NCI-H2196 (cell line): ENCODE measurements around the gene AIMP2.
A peak's percentile ranks its signal among the peaks of the same experiment; 100 is the strongest.
"Not testable (repeated sequence)": the region's sequence is repeated elsewhere in the genome, so short reads cannot be mapped to it uniquely, and the experiment has no call there.

Experiments used
- DNase-seq: peaks from one replicate; lab custom pipeline; 2025; ENCODE audit not compliant: unreplicated experiment; lab: John Stamatoyannopoulos, UW

The AIMP2 gene

DNA sequence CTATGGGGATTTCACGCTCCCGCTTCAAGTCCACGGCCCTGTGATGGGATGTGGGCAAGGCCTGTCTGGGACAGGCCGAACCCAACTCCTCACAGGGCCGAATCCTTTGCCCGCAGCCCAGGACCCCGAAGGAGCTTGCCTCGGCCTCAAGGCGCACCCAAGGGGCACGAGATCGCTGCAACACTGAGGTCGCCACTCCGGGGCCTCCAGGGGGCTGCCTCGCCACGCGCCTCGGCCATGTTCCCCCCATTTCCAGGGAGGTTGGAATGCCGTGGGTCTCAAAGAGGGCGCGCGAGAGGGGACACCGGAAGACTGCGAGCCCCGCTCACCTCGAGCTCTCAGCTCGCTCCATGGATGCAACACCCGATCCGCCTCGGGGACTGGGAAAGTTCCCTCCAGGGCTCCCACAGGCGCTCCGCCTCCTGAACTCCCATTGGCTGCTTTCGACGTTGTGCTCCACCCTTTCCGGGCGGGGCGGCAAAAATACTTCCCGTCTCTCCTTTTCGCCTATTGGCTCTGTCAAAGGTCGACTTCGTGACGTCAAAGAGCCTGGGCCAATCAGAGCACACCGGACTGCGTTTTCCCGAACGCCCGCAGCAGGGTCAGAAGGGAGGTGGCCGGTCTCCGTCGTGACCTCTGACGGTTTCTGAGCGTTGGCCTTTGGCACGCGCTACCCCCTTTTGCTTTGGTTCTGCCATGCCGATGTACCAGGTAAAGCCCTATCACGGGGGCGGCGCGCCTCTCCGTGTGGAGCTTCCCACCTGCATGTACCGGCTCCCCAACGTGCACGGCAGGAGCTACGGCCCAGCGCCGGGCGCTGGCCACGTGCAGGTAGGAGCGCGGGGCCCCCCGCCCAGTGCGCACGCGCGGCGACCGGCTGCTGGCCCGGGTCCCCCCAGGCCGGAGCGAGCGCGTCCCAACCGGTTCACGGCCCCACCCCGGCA, at the start of gene AIMP2, which contains the start of gene PMS2:
Gene AIMP2 (plus strand): TSS at position 605 of the 944 bp plus-strand sequence. CDS start 92 bp downstream, at position 697.
Gene PMS2 (minus strand): TSS at position 382 of the 944 bp plus-strand sequence. CDS start 30 bp downstream, at position 352.
- DNase-seq = peak; percentile 99

DNA sequence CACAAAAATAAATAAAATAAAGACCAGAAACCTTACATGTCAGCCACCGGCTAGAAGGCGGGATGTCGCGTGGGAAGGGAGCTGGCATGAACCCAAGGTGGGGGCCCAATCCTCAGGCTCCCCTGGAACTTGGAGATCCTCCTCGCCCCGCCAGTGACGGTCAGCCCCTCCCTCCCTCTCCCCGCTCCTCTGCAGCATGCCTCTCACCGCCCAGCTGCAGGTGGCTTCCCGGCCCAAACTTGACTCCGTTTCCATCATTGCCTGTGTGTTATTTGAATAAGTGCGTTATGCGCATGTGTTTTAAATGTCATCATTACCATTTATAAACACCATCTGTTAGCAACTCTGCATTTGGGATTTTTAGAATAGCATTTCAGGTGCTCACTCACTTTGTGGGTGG, 45.9 kb upstream of the AIMP2 start:
- not testable (repeated sequence) for DNase-seq

DNA sequence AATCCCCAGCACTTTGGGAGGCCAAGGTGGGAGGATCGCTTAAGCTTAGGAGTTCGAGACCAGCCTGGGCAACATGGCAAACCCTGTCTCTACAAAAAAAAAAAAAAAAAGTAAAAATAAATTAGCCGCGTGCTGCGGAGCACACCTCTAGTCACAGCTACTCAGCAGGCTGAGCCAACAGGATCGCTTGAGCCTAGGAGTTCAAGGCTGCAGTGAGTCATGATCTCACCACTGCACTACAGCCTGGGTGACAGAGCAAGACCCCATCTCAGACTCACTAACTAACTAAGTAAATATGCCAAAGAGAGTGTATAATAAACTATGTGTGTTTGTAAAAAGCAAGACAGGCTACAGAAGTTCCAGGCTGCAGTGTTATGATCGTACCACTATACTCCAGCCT, 45.3 kb upstream of the AIMP2 start:
- not testable (repeated sequence) for DNase-seq

DNA sequence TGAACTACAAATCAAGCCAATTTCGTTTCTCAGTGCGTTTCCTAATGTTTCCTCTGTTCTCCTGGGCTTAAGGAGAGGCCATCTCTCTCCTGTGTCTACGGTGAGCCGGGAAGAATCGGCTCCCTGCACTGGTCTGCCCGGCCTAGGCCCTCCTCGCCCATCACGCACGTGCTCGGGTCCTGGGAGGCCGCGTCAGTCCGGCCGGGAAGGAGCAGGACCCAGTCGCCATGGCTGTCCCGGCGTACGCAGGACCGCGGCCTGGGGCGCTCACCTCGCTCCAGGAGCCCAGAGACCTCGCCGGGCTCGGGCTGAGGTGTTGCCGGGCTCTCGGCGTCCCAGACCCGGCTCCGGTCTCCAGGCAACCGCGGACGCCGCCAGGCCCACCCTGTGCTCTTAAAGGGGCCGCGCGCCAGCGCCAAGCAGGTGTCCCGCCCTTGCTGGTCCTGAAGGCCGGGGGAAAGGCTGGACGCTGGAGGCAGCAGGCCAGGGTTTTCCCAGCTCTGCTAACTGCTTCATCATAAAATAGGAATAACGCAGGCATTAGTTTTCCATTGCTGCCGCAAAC, 38.6 kb upstream of the AIMP2 start, which contains the start of gene RSPH10B:
Gene RSPH10B (minus strand): TSS at position 343 of the 565 bp plus-strand sequence. CDS start 3,573 bp downstream, outside the sequence.
- DNase-seq = not testable (repeated sequence)

DNA sequence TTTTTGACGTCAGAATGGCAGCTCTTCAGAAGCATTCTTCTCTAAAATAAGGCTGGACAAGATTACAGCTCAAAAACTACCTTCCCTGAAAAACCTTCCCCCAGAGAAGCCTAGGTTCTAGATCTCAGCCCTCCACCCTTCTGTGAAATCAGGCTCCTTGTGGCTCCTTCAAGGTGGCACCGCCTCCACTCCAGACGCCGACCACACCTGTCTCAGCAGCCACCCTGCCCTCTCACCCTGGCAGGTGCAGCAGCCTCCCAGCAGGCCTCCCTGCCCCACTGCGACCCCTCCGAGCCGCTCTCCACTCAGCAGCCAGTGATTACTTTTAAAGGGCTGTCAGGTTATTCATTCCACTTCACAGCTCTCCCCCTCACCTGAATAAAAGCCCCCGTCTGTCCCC, 35.5 kb upstream of the AIMP2 start:
- not testable (repeated sequence) for DNase-seq

DNA sequence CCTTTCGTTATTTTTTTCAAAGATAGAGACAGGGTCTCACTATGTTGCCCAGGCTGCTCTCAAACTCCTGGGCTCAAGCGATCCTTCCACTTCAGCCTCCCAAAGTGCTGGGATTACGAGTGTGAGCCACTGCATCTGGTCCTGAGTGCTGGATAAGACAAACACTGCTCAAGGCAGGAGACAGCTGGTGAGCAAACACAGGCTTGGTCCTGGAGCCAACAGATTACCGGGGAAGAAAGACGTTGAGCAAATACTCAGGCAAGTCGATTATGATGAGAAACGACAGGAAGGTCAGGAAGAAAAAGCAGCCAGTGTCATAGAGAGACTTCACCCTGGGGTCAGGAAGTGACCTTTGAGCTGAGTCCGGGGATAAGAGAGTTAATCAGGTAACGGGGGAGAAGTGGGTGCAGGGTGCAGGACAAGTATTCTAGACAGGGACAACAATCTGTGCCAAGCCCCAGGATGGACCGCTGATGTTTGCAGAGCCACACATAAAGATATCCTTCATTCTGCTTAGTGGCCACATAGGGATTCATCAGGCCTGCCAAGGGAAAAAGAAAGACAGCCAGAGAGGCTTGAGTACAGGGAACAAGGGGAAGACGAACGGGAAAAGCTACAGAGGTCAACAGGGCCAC, 29.3 kb upstream of the AIMP2 start:
- DNase-seq = not testable (repeated sequence)

DNA sequence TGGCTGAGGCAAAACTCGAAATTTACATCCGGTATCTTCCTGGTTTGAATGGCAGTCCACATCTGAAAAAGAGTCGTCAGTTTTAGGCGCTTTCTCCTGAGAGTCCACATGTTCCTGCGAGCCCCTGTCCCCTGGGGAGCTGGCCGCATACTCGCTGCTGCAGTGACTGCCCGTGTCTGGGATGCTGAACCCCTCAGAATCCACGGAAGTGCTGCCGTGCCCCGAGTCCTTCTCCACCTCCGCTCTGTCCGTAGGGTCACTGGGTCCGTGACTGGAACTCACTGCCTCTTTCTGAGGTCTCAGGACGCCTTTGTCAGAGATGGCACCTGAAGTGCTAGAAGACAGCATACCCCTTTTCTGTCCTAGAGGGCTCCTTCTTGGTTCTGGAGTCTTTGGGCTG, 22.0 kb upstream of the AIMP2 start:
- DNase-seq = not testable (repeated sequence)

DNA sequence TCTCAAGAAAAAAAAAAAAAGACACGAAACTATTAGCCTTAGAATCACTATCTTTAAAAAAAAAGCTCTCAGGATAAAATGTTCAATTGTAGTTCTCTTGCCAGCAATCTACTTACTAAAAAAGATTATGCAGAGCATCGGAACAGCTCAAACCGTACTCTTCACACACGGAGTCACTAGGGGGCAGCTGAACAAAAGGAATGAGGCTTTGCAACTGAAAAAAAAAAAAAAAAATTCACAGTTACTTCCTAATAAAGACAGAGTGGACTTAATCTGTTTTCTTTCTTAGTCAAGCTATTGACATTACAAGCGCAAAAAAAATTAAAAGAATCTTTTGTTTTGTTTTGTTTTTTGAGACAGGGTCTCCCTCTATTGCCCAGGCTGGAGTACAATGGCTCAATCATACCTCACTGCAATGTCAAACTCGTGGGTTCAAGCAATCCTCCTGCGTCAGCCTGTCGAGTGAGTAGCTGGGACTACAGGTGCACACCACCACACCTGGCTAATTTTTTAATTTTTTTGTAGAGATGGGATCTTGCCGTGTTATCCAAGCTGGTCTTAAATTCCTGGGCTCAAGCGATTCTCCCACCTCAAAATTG, 11.8 kb upstream of the AIMP2 start:
- peak; percentile 74 for DNase-seq

DNA sequence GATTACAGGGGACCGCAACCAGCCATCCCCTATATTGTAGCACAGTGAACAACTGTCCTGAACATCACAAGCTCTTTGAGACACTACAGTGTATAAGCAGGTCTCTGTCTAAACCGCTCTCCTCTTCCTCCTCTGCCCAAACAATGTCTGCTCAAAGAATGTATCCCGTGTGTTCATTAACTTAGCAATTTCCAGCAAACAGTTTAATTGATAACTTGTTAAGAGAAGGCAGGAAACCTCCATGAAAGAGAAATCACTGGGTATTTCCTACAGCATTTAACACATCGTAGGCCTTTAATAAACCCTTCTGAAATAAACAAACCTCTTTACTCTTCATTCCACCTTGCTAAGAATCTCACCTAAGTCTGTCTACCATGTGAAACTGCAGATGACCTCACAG, 1.7 kb upstream of the AIMP2 start:
- no peak for DNase-seq

DNA sequence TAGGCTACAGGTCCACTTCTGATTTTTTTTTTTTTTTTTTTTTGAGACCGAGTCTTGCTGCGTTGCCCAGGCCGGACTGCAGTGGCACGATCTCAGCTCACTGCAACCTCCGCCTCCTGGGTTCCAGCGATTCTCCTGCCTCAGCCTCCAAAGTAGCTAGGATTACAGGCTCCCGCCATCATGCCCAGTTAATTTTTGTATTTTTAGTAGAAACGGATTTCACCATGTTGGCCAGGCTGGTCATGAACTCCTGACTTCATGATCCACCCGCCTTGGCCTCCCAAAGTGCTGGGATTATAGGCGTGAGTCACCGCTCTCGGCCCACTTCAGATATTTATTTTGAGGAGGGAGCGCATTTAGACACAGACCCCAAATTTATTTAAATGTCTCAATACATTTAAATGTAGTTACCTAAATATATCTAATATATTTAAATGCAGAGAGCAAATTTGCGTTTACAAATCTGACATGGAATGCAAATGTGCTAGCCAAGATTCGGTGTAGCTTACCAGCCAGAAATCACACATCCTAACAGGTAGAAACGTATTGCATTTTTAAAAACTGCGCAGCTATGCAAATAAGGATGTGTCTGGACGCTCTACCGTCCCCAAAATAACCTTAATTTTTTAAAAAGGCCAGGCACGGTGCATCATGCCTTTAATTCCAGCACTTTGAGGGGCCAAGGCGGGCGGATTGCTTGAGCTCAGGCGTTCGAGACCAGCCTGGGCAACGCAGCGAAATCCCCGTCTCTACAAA, 1.1 kb upstream of the AIMP2 start:
- DNase-seq = not testable (repeated sequence)

DNA sequence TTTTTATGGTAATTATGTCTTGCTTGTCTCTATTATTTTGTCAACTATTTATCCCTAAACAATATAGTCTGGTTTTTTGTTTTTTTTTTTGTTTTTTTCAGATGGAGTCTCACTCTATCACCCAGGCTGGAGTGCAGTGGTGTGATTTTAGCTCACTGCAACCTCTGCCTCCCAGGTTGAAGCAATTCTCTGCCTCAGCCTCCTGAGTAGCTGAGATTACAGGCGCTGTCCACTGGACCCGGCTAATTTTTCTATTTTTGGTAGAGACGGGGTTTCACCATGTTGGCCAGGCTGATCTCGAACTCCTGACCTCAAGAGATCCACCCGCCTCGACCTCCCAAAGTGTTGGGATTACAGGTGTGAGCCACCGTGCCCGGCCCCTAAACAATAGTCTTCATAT, 1.3 kb downstream of the AIMP2 start:
- not testable (repeated sequence) for DNase-seq

DNA sequence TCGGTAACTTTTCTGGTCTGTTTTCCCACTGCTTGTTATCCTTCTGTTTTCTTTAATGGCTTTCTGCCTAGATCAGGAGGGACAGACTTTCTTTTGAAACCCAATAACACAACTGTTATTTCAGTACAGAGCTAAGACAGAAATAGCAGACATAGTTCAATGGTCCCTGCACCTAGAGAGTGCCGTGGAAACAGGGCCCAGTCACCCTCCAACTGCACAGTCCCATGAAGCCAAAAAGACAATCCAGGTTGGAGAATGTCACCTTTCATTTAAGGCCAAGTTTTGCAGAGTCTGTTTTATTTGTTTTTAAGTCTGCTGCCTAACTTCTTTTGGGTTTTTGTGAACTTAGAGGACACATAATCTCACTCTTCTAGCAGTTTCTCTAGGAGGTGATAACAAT, 2.5 kb downstream of the AIMP2 start:
- no peak for DNase-seq

DNA sequence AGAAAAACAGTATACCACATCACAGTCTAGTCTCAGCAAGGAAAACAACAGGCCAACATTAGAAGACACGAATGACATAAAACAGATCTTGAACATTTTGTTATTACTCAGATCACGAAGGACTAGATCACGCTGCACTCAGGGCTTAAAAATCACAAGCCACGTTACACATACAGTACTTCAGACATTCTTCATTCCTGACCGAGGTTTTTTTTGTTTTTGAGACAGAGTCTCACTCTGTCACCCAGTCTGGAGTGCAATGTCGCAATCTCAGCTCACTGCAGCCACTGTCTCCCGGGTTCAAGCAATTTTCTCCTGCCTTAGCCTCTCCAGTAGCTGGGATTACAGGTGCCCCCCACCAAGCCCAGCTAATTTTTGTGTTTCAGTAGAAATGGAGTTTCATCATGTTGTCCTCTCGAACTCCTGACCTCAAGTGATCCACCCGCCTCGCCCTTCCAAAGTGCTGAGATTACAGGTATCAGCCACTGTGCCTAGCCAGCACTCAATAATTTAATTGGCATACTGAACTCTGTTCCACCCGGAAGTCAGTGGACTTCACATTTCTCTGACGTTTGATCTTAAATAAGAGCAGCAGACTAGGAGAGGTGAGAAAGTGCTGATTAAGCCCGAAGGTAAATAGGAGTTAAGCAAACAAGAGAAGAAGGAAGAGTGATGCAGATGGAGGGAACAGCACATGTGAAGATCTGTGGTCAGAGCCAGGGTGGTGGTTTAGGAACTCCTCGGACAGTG, 3.5 kb downstream of the AIMP2 start:
- peak; percentile 26 for DNase-seq

DNA sequence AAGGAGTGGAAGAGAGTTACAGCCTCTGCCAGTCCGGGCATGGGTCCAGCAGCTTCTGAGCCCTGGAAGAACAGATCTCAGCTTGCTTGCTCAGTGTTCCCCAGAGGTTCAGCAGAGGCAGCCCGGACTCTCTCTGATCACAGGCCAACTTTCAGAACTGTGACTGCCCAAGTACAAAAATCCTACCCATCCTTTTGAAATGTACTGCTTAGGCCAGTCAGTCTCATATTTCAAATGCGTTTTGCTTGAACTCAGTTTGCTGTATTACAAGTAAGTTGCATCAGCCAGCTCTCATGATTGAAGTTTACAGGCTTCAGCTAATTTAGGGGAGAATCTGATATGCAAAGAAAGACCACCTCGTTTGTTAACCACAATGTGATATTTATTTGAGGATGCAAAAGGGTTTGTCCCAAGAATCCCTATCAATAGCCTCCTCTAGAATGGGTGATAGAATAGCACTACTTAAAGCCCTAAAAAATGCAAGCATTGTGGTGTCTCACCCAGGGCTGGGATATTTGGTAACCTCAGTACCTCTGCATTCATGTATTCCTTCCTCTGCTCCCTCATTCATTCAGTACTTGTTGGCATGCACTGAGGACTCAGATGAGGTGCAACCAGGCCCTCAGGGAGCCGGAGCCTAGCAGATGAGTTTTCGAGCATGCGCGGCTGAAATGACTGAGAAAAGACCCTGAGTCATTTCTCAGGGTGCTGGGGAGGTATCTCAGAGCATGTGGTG, 7.0 kb downstream of the AIMP2 start:
- peak; percentile 65 for DNase-seq

DNA sequence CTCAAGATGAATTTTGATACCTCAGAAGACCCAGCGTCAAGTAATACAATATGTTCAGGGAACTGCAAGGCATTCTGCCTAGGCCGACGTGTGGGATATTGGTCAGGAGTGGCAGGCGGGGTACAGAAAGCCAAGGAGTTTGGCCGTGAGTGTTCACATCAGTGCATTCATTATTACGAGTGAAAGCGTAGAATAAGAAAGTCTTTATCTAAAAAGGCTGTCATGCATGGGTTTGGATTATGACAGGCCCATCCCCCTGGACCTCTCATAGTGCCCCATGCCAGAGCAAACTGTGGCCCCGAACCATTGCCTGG, 7.5 kb downstream of the AIMP2 start:
- DNase-seq = no peak

DNA sequence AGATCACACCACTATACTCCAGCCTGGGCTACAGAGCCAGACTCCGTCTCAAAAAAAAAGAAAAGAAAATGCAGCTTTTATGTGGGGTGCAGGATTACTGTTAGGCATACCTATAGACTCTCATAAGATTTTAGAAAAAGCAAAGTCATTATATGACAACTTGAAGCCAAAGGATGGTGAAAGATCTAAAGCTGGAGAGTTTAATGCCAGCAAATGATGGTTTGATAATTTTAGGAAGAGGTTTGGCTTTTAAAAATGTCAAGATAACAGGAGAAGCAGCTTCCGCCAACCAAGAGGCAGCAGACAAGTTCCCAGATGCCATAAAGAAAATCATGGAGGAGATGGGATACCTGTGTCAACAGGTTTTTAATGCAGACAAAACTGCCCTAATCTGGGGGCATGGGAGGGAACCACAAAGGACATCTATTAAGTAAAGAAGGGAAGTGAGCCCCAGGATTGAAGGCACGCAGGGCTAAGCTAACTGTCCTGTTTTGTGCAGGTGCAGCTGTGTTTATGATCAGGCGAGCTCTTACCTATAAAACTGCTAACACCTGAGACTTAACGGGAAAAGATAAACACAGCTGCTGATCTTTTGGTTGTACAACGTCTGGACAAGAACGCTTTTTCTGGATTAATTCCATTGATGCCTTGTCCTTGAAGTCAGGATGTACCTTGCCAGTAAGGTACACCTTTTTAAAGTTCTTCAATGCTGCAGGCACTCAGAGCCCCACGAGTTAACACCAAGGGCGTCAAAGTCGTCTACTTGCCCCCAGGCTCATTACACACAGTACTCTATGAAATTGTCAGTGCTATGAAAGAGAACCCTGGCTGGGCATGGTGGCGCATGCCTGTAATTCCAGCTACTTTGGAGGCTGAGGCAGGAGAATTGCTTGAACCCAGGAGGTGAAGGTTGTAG, 11.6 kb downstream of the AIMP2 start:
- peak; percentile 49 for DNase-seq

DNA sequence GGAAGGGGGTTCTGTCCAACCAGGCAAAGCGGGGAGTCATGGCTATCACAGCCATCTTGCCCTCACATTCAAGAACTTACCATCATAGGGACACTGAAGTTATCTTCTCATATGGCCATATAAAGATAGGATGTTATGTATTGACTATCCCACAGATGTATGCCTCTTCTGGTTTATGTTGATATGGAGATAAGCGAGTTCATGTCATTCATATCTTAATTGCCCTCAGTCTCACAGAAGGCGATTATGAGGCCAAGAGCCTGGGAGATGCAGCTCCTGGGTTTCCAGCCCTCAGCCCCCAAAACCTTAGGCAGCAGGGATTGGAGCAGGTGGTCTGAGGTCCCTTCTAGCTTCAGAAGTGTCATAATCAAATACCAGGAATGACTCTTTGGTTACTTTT, 13.6 kb downstream of the AIMP2 start:
- no peak for DNase-seq

DNA sequence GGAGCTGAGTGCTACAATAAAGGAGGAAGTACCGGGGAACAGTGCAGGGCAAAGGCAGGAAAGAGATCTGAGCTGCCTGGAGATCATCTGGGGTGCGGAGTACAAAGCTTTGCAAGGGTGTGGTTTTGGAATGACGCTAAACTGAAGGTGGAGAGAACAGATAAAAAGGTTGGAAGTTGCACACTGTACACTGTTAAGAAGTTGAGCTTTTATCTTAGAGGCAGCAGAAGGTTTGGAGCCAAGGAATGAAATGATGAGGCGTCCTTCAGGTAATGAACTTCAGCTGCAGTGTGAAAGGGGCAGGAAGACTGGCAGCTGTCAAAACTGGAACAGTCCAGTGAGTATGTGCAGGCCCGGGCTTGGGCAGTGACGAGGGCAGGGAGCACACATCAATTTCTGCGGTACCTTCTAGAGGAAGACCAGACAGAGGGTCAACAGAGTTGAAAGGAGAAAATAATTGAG, 14.9 kb downstream of the AIMP2 start:
- no peak for DNase-seq
